ENCODE data around the gene SCAMP2. TPM values are rescaled to one million over a fixed set of nuclear protein-coding genes. Genes with fewer than 3 reads are reported as not detected.

The SCAMP2 gene
- total and polyA plus RNA-seq, 2 donors (not counting 1 experiment from before 2014, with no cell fraction given) = 85.1 to 105 TPM

GRCh38 chr15:74802290-74802689 is 70.9 kb downstream of the SCAMP2 start:
- Mint-ChIP-seq H3K4me1 (peaks cover 42% of the 10 kb centered on the region), H3K27me3 (no peaks in the 10 kb centered on the region), H3K9me3 (ENCODE audit: insufficient read depth) (no peaks in the 10 kb centered on the region), H3K4me3 (no peak overlapping the region), H3K27ac (no peak overlapping the region)
- Histone ChIP-seq H3K36me3 (replicated peaks in 1 of 2; ENCODE audit: control extremely low read depth in 1 of 2, control insufficient read depth in 1 of 2, extremely low read depth in 1 of 2, insufficient read depth in 2 of 2, low read length in 1 of 2) (peaks cover 0 to 65% of the 10 kb centered on the region in 2 experiments), H3K27ac (ENCODE audit: low read length in 2 of 2) (no peak overlapping the region), H4K20me1 (ENCODE audit: control insufficient read depth, insufficient read depth, low read length, poor library complexity, severe bottlenecking) (peaks cover 79% of the 10 kb centered on the region), H3K79me2 (ENCODE audit: control insufficient read depth, insufficient read depth, low read length) (peaks cover 41% of the 10 kb centered on the region), H2AFZ (ENCODE audit: insufficient read depth, low read depth, low read length, poor library complexity, severe bottlenecking) (no peak overlapping the region), H3K27me3 (replicated peaks in 1 of 4; ENCODE audit: control extremely low read depth in 1 of 4, control insufficient read depth in 3 of 4, insufficient read depth in 4 of 4, low read length in 3 of 4) (no peaks in the 10 kb centered on the region), H3K4me3 (ENCODE audit: control extremely low read depth in 1 of 5, extremely low read depth in 1 of 5, insufficient read depth in 1 of 5, low read depth in 2 of 5, low read length in 4 of 5) (no peak overlapping the region), H3K4me1 (ENCODE audit: control insufficient read depth in 2 of 2, insufficient read depth in 2 of 2, low read length in 2 of 2) (peaks cover 35 to 39% of the 10 kb centered on the region in 2 donors), H3K9me3 (ENCODE audit: control extremely low read depth in 1 of 3, control insufficient read depth in 2 of 3, insufficient read depth in 1 of 3, low read length in 2 of 3) (no peaks in the 10 kb centered on the region), H3K9ac (ENCODE audit: low read length) (no peak overlapping the region), H3K4me2 (replicated peaks; ENCODE audit: low read depth, low read length, poor library complexity, severe bottlenecking) (no peak overlapping the region)
- no peak for DNase-seq
- ChIA-PET CTCF (interaction anchor here (1.3 to 37.1 kb wide), 2 partner anchors 22 to 148 kb away, joined by 4 to 2548 read pairs; partner anchors contain the start of gene CSK), POLR2A (no interaction called here)
- ATAC-seq (ENCODE audit: low read depth) = no peak
- intact Hi-C loops (cut with micrococcal nuclease) = no loop called here
- WGBS (ENCODE audit: insufficient coverage) = 94% methylated on average over 20 of the region's 20 CpGs
- TF ChIP-seq EZH2 (IDR thresholded peaks at IDR 0.05; ENCODE audit: borderline replicate concordance, insufficient read depth, low read depth, low read length, poor library complexity, severe bottlenecking) (no peak), CTCF (IDR thresholded peaks at IDR 0.05) (no peak)

GRCh38 chr15:74801311-74801997 is 71.7 kb downstream of the SCAMP2 start:
- Histone ChIP-seq H3K4me3 (ENCODE audit: control extremely low read depth in 1 of 5, extremely low read depth in 1 of 5, insufficient read depth in 1 of 5, low read depth in 2 of 5, low read length in 4 of 5) (no peak overlapping the region), H3K79me2 (ENCODE audit: control insufficient read depth, insufficient read depth, low read length) (peaks cover 50% of the 10 kb centered on the region), H3K27me3 (replicated peaks in 1 of 4; ENCODE audit: control extremely low read depth in 1 of 4, control insufficient read depth in 3 of 4, insufficient read depth in 4 of 4, low read length in 3 of 4) (no peaks in the 10 kb centered on the region), H3K27ac (ENCODE audit: low read length in 2 of 2) (peak overlapping the region in 1 of 2 donors; percentile 93), H3K4me1 (ENCODE audit: control insufficient read depth in 2 of 2, insufficient read depth in 2 of 2, low read length in 2 of 2) (peaks cover 43 to 46% of the 10 kb centered on the region in 2 donors), H4K20me1 (ENCODE audit: control insufficient read depth, insufficient read depth, low read length, poor library complexity, severe bottlenecking) (peaks cover 83% of the 10 kb centered on the region), H3K4me2 (replicated peaks; ENCODE audit: low read depth, low read length, poor library complexity, severe bottlenecking) (no peak overlapping the region), H2AFZ (ENCODE audit: insufficient read depth, low read depth, low read length, poor library complexity, severe bottlenecking) (no peak overlapping the region), H3K9me3 (ENCODE audit: control extremely low read depth in 1 of 3, control insufficient read depth in 2 of 3, insufficient read depth in 1 of 3, low read length in 2 of 3) (no peaks in the 10 kb centered on the region), H3K9ac (ENCODE audit: low read length) (no peak overlapping the region), H3K36me3 (replicated peaks in 1 of 2; ENCODE audit: control extremely low read depth in 1 of 2, control insufficient read depth in 1 of 2, extremely low read depth in 1 of 2, insufficient read depth in 2 of 2, low read length in 1 of 2) (peaks cover 0 to 71% of the 10 kb centered on the region in 2 experiments)
- TF ChIP-seq CTCF (IDR thresholded peaks at IDR 0.05) (no peak), EZH2 (IDR thresholded peaks at IDR 0.05; ENCODE audit: borderline replicate concordance, insufficient read depth, low read depth, low read length, poor library complexity, severe bottlenecking) (no peak)
- ChIA-PET CTCF (interaction anchor here (1.3 to 37.1 kb wide), 6 partner anchors 14 to 168 kb away, joined by 4 to 2548 read pairs (median 26); partner anchors contain the start of gene CSK), POLR2A (interaction anchor here (1.2 to 15.8 kb wide), 3 partner anchors 11 to 24 kb away, joined by 3 to 572 read pairs (median 56); partner anchors contain the start of gene CSK)
- H3K27me3 Mint-ChIP-seq = no peaks in the 10 kb centered on the region
- intact Hi-C loops (cut with micrococcal nuclease) = loop anchor here (2.0 kb wide), 1 partner anchor 41 kb away; the partner anchor contains the start of gene ULK3
- H3K9me3 Mint-ChIP-seq (ENCODE audit: insufficient read depth) = no peaks in the 10 kb centered on the region
- DNase-seq (no peak), ATAC-seq (ENCODE audit: low read depth) (no peak)
- peaks cover 40% of the 10 kb centered on the region for H3K4me1 Mint-ChIP-seq
- H3K4me3 Mint-ChIP-seq = no peak overlapping the region
- 87% methylated on average over 15 of the region's 18 CpGs for WGBS (ENCODE audit: insufficient coverage)
- peak overlapping the region; percentile 56 for H3K27ac Mint-ChIP-seq

Data from B cell (primary cell).